GM19193 (cell line): ENCODE results near the gene CTNND2.

Experiments used
- POLR2A ChIP-seq: IDR thresholded peaks from 4 replicates; pipeline ENCODE4 v1.6.1; 2011; ENCODE audit not compliant: insufficient read depth, insufficient read length; ENCODE audit errors: extremely low read depth

The CTNND2 gene

GRCh38 chr5:11904265-11904906 lies at the start of gene CTNND2:
Gene CTNND2, minus strand, starts transcription at chr5:11904446. Its CDS starts 593 bp downstream, at chr5:11903853.
- no peak for TF ChIP-seq POLR2A

- no peak for TF ChIP-seq POLR2A
These were observed 42.1 kb upstream of the CTNND2 start for GRCh38 chr5:11946317-11946716.

GRCh38 chr5:11941566-11941965 lies 37.3 kb upstream of the CTNND2 start:
- TF ChIP-seq POLR2A, result no peak

GRCh38 chr5:11931638-11932037 lies 27.4 kb upstream of the CTNND2 start:
- no peak for TF ChIP-seq POLR2A

GRCh38 chr5:11928909-11929308 lies 24.7 kb upstream of the CTNND2 start:
- TF ChIP-seq POLR2A, result no peak

- no peak for TF ChIP-seq POLR2A
These were observed 21.5 kb upstream of the CTNND2 start for GRCh38 chr5:11925701-11926100.

- no peak for TF ChIP-seq POLR2A
These were observed 18.1 kb upstream of the CTNND2 start for GRCh38 chr5:11922394-11922793.

- no peak for TF ChIP-seq POLR2A
These were observed 14.3 kb upstream of the CTNND2 start for GRCh38 chr5:11918463-11919045.

GRCh38 chr5:11909471-11909870 lies 5.2 kb upstream of the CTNND2 start:
- TF ChIP-seq POLR2A, result no peak

GRCh38 chr5:11906497-11906896 lies 2.3 kb upstream of the CTNND2 start:
- no peak for TF ChIP-seq POLR2A

GRCh38 chr5:11905206-11905605 lies 960 bp upstream of the CTNND2 start:
- TF ChIP-seq POLR2A, result no peak

GRCh38 chr5:11903614-11904264 lies 507 bp downstream of the CTNND2 start:
- no peak for TF ChIP-seq POLR2A

- no peak for TF ChIP-seq POLR2A
These were observed 1.1 kb downstream of the CTNND2 start for GRCh38 chr5:11903121-11903613.

GRCh38 chr5:11902201-11902619 lies 2.0 kb downstream of the CTNND2 start:
- TF ChIP-seq POLR2A, result no peak

GRCh38 chr5:11898787-11899186 lies 5.5 kb downstream of the CTNND2 start:
- TF ChIP-seq POLR2A, result no peak

- no peak for TF ChIP-seq POLR2A
These were observed 6.5 kb downstream of the CTNND2 start for GRCh38 chr5:11897781-11898180.
